Astrocyte (in vitro differentiated cells and primary cell): ENCODE data around the gene HOXD9. TPM values are rescaled to one million over a fixed set of nuclear protein-coding genes. Genes with fewer than 3 reads are reported as not detected.

Experiments
- DNase-seq: peaks from one replicate; pipeline ENCODE4 v3.0.0-alpha.2; 2010; ENCODE audit warnings: low read depth
- FAIRE-seq: peaks from 2 replicates; lab custom pipeline; 2011; peaks lifted over from hg19 to GRCh38; lab: Jason Lieb, UNC
- H2AFZ ChIP-seq: 2 replicates; pipeline ENCODE4 v1.6.0; 2012; ENCODE audit warnings: low read depth, low read length, inconsistent platforms
- H3K27ac ChIP-seq: 2 replicates; pipeline ENCODE4 v1.5.1; 2011; ENCODE audit warnings: low read depth, low read length, inconsistent platforms
- H3K27me3 ChIP-seq: 2 replicates; pipeline ENCODE4 v1.6.0; 2011; ENCODE audit warnings: low read length, inconsistent platforms; ENCODE audit not compliant: insufficient read depth
- H3K36me3 ChIP-seq: 2 replicates; pipeline ENCODE4 v1.5.1; 2011; ENCODE audit warnings: low read length, inconsistent platforms; ENCODE audit not compliant: insufficient read depth
- H3K4me1 ChIP-seq: 2 replicates; pipeline ENCODE4 v1.5.1; 2011; ENCODE audit warnings: low read length, inconsistent platforms; ENCODE audit not compliant: insufficient read depth
- H3K4me2 ChIP-seq: 2 replicates; pipeline ENCODE4 v1.6.0; 2012; ENCODE audit warnings: low read length, inconsistent platforms
- H3K4me3 ChIP-seq: 2 replicates; pipeline ENCODE4 v1.5.1; 2011; ENCODE audit warnings: low read depth, mild to moderate bottlenecking, low read length, inconsistent platforms; ENCODE audit not compliant: insufficient read depth
- H3K79me2 ChIP-seq: 2 replicates; pipeline ENCODE4 v1.6.0; 2012; ENCODE audit warnings: mild to moderate bottlenecking, low read length, inconsistent platforms; ENCODE audit not compliant: insufficient read depth
- H3K9ac ChIP-seq: 2 replicates; pipeline ENCODE4 v1.6.0; 2012; ENCODE audit warnings: mild to moderate bottlenecking, low read length, inconsistent platforms
- H3K9me3 ChIP-seq: 2 replicates; pipeline ENCODE4 v1.5.1; 2012; ENCODE audit warnings: low read depth, mild to moderate bottlenecking, low read length, inconsistent platforms; ENCODE audit not compliant: insufficient read depth
- H4K20me1 ChIP-seq: 2 replicates; pipeline ENCODE4 v1.6.0; 2012; ENCODE audit warnings: low read length, inconsistent platforms; ENCODE audit not compliant: insufficient read depth
- H3K27ac Mint-ChIP-seq: one replicate; pipeline ENCODE4 v1.8.0; 2021; ENCODE audit warnings: mild to moderate bottlenecking, mixed read lengths; ENCODE audit not compliant: unreplicated experiment
- H3K27me3 Mint-ChIP-seq: one replicate; pipeline ENCODE4 v1.8.0; 2021; ENCODE audit warnings: low read depth, mixed read lengths; ENCODE audit not compliant: unreplicated experiment
- H3K36me3 Mint-ChIP-seq: one replicate; pipeline ENCODE4 v1.8.0; 2021; ENCODE audit warnings: low read depth, mixed read lengths; ENCODE audit not compliant: unreplicated experiment
- H3K4me1 Mint-ChIP-seq: one replicate; pipeline ENCODE4 v1.8.0; 2021; ENCODE audit warnings: low read depth, mixed read lengths; ENCODE audit not compliant: unreplicated experiment
- H3K4me3 Mint-ChIP-seq: one replicate; pipeline ENCODE4 v1.8.0; 2021; ENCODE audit warnings: mild to moderate bottlenecking, moderate library complexity, mixed read lengths; ENCODE audit not compliant: unreplicated experiment
- H3K9me3 Mint-ChIP-seq: one replicate; pipeline ENCODE4 v1.8.0; 2021; ENCODE audit warnings: mild to moderate bottlenecking, mixed read lengths; ENCODE audit not compliant: unreplicated experiment
- CTCF ChIP-seq: IDR thresholded peaks from 2 replicates; pipeline ENCODE4 v1.5.1; 2011; ENCODE audit warnings: low read depth, mild to moderate bottlenecking, inconsistent platforms, low read length, moderate library complexity; ENCODE audit not compliant: insufficient read depth
- EZH2 ChIP-seq: IDR thresholded peaks from 2 replicates; pipeline ENCODE4 v1.6.1; 2012; ENCODE audit warnings: mild to moderate bottlenecking, low read length, inconsistent platforms; ENCODE audit not compliant: insufficient read depth
- total RNA-seq: library from RNA; stranded (reverse); gene quantifications from 2 replicates; pipeline ENCODE4 v1.2.1, GENCODE V29; 2021

HOXD9 gene
- total RNA-seq, 1 donor from 2014 or later = not detected

GRCh38 chr2:176095421-176095820, 27.1 kb upstream of the HOXD9 start:
- Histone ChIP-seq H3K9me3 (peaks cover 5% of the 10 kb centered on the region), H3K9ac (no peak overlapping the region), H3K4me3 (no peak overlapping the region), H3K36me3 (no peaks in the 10 kb centered on the region), H3K27ac (no peak overlapping the region), H3K79me2 (no peaks in the 10 kb centered on the region), H3K4me2 (no peak overlapping the region), H3K27me3 (peaks cover 95% of the 10 kb centered on the region), H3K4me1 (peaks cover 7% of the 10 kb centered on the region), H4K20me1 (peaks cover 5% of the 10 kb centered on the region), H2AFZ (no peak overlapping the region)
- peaks cover 30% of the 10 kb centered on the region for H3K9me3 Mint-ChIP-seq
- peaks cover 3% of the 10 kb centered on the region for H3K36me3 Mint-ChIP-seq
- H3K27me3 Mint-ChIP-seq = peaks cover 85% of the 10 kb centered on the region
- DNase-seq (no peak), FAIRE-seq (no peak)
- TF ChIP-seq CTCF = no peak
- peak; percentile 26 for TF ChIP-seq EZH2
- H3K27ac Mint-ChIP-seq = no peak overlapping the region
- H3K4me3 Mint-ChIP-seq = no peak overlapping the region
- H3K4me1 Mint-ChIP-seq = peaks cover 4% of the 10 kb centered on the region

GRCh38 chr2:176096243-176096985, 26.1 kb upstream of the HOXD9 start:
- peaks cover 95% of the 10 kb centered on the region for H3K27me3 ChIP-seq
- H3K36me3 Mint-ChIP-seq = peaks cover 3% of the 10 kb centered on the region
- no peak overlapping the region for H2AFZ ChIP-seq
- H3K36me3 ChIP-seq = no peaks in the 10 kb centered on the region
- H3K27me3 Mint-ChIP-seq = peaks cover 85% of the 10 kb centered on the region
- no peak overlapping the region for H3K9ac ChIP-seq
- peaks cover 5% of the 10 kb centered on the region for H4K20me1 ChIP-seq
- H3K4me3 ChIP-seq = no peak overlapping the region
- peaks cover 7% of the 10 kb centered on the region for H3K4me1 ChIP-seq
- no peaks in the 10 kb centered on the region for H3K79me2 ChIP-seq
- no peak overlapping the region for H3K27ac ChIP-seq
- H3K27ac Mint-ChIP-seq = peak overlapping the region; percentile 3
- no peak for FAIRE-seq
- H3K4me1 Mint-ChIP-seq = peaks cover 4% of the 10 kb centered on the region
- H3K4me3 Mint-ChIP-seq = peak overlapping the region; percentile 74
- H3K9me3 ChIP-seq = peaks cover 14% of the 10 kb centered on the region
- DNase-seq = no peak
- TF ChIP-seq CTCF = no peak
- no peak for TF ChIP-seq EZH2
- peak overlapping the region; percentile 76 for H3K4me2 ChIP-seq
- peaks cover 28% of the 10 kb centered on the region for H3K9me3 Mint-ChIP-seq
